ENCODE measurements around the gene QRICH2.

QRICH2 gene

DNA sequence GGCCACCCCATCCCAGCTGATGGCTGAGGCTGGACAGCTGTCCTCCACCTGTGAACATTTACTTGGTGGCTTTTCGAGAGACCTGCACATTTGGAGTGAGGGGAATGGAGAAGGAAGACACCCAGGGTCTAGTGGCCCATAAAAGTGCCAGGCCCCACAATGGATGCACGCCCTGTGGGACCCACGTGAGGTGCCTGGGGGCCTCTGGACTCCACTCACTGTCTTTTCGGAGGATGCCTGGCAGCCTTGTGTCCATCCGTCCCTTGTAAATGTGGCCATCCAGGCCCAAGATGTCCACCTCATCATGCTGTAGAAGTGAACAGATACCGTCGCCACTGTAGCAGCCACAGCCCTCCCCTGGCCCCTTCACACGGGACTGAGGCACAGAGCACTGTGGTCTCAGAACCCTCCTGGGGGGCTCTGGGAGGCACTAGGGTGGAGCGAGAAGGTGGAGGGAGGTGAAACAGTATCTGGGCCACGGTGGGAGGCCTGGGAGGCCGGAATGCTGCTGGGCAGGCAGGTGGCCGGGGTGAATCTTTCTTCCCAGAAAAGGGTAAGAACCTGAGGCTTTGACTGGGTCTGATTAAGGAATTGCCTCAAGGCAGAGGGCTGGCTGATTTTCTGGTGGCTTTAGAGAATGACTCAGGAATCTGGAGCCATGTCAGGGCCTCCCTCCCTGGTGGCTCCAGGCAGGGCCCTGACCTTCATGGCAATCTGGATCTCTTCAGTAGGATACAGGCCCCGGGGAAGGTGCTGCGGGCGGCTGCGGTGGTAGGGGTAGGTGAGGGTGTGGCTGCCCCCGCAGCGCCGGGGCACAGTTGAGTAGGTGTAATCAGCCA is 31.4 kb downstream of the QRICH2 start:
- DNase-seq = no peak

DNA sequence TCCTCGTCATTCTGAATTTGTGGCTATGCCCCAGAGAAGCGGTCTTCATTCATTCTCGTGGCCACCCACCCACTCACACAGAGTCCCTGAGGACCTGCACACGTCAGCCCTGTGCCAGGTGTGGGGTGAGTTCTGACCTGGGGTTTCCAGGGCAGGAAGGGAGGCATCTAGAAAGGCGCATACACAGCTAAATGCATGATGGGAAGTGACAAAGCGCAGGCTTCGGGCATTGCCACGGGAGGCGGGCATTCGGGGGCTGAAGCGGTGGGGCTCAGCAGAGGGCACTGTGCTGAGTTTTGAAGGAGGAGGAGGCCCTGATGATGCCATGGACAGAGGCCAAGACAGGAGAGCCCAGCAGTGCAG is 32.0 kb downstream of the QRICH2 start:
- DNase-seq = no peak

DNA sequence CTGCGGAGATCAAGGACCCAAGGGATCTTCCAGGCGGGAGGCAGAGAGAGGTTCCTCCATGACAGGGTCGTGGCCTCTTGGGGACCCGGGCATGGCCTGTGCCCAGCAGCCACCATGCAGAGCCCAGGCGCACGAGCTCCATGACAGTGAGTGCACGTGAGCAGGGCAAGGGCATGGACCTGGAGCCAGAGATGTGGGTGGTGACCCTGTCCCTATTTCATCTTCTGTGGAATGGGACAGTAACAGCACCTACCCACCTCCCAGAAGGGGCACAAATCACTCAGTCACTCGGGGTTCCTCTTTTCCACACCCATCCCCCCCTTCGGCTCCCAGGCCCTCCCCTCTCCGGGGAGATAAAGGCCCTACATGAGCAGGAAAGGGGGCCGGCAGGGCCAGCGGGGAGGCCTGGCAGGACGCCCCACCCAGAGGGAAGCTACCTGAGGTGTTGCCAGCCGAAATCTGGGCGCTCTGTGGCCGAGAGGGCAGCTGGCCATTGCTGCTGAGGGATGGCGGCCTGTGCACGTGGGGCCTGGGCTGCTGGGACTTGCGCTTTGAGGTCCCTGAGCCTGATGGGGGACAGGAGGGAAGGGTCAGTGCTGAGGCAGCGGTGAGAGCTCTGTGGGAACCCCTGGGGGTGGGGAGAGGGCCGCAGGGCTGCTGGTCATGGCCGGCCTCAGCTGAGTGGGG is 32.6 kb downstream of the QRICH2 start:
- no peak for DNase-seq

DNA sequence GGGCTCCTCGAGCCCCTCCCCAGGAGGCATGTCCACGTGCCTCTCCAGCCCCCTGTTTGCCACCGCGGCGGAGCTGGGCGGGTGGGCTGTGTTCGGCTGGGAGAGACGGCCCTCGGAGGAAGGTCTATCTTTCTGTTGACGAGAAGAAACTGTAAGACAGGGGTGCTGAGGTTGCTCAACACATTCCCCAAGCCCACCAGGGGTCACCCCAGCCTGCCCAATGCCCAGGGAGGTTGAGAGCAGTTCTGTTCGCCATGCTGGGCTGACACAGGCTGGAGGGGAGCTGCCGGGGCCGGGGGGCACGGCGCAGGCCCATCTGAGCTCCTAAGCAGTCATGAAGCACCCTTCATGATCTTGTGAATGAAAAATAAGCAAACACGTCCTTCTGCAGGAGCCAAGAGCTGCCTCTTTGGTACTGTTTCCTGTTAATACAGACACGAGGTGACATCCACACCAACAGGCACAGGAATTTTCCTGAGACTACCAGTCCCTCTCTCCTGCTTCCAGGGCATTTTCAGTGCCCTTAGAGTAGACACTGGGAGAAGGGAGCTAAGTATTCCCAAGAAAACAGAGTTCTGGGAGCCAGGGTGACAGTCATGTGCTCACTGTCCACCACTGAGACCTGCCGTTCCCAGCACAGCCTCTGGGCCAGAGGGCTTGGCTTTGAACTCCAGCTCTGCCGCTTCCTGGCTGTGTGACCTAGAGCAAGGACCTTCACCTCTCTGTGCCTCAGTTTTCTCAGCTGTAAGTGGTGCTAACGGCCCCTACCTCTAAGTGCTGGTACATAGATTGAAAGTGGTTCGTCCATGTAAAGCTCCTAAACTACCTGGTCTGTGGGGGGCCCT is 33.7 kb downstream of the QRICH2 start:
- DNase-seq = no peak

DNA sequence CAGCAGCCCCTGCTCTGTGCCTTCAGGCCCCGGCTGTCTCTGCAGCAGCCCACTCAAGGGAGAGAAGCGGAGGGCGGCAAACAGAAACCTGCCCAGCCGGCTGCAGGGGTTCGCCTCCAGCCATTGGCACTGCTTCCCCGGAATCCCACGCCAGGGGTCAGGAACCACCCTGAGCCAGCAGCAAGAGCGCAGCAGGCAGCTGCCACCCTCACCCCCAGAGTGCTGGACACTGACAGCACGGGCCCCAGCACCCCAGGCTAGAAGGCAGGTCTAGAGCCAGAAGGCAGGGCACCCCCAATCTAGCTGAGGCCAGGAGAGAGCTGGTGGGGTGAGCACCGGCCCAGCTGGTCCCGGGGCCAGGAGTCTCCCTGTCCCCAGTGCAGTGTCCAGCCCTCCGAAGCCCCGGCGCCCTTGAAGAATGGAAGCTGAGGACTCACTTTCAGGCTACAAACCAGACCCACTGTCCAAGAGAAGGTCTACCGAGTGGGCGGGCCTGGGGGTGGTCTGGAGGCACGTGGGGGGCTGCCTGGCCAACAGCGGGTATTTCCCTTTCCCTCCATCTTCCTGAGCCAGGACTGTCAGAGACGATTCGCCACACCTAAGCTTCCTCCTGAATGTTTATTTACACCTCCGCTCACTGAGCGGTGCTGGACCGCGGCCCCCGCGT is 34.5 kb downstream of the QRICH2 start:
- DNase-seq = no peak

DNA sequence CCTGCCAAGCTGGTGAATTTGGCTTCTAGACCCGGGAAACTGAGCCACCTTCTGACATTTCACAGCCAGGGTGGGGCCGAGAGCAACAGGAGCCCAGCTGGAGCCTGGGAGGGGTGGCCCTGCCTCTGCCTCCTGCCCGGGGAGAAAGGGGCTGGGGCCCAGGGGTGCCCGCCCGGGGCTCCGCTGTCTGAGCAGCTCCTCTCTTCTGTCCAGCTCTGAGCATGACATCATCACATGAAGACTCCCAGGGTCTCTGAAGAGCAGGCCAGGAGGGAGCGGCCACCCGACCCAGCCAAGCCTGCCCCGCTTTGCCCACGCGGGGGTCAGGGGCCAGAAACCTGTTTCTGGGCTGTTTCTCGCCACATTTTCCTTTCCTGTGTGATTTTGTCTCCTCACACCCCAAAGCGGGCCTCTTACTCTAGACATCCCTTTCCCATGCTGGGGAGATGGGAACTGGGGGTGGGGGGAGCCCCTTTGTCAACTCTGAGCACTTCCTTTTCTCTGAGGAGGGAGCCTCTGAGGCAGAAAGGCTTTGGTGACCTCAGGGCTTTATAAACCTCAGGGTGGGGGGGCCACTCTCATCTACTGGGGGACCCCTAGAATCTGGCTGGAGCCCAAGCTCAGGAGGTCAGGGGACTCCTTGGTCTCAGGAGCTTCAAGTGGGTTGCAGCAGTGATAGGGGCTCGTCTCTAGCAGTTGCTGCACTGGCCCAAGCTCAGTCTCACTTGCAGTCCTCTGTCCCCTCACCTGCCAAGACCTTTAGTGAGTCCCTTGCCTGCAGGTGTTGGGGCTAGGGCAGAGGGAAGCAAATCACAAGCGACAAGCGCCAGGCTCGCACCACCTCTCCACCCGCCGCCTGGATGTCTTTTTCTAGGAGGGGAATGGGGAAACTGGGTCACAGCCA is 35.3 kb downstream of the QRICH2 start:
- DNase-seq = peak; percentile 80 to 85

DNA sequence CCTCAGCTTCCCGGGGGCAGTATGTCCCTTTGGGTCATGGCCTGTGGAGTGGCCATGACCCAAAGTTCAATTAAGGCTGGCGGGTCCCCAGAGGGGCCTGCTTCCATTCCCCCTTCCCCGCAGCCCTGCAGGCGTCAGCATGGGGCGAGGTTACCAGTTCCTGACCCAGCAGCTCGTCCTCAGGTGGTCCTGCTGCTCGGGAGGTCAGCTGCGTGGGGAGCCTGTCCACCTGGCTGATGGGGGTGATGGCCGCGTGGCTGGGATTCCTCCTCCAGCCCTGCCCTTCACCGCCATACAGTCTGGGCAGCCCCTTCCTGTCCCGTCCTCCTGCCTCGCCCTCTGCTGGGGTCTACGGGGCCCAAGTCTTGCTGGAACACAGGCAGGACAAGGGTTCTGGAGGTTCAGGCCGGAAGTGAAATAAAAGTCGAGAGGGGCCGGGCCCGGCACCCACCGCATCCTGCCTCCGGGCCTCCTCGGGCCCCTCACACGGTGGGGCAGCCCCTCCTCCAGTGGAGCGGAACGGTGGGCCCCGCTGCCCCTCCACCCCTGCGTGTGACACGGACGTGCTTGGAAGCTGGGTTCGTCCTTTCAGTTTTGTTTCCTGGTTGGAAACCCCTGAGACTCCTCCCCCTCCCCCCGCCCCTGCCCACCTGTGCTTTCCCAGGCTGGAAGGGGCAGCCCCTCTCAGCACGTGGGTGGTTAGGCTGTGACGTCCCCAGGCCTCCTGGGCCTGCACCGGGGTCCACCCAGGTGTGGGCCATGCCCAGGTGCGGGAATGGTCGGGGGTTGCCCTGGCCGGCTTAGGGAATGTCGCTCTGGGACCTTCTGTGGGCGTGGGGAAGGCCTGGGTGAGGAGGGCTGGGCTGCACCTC is 36.2 kb downstream of the QRICH2 start:
- peak; percentile 89 to 93 for DNase-seq

DNA sequence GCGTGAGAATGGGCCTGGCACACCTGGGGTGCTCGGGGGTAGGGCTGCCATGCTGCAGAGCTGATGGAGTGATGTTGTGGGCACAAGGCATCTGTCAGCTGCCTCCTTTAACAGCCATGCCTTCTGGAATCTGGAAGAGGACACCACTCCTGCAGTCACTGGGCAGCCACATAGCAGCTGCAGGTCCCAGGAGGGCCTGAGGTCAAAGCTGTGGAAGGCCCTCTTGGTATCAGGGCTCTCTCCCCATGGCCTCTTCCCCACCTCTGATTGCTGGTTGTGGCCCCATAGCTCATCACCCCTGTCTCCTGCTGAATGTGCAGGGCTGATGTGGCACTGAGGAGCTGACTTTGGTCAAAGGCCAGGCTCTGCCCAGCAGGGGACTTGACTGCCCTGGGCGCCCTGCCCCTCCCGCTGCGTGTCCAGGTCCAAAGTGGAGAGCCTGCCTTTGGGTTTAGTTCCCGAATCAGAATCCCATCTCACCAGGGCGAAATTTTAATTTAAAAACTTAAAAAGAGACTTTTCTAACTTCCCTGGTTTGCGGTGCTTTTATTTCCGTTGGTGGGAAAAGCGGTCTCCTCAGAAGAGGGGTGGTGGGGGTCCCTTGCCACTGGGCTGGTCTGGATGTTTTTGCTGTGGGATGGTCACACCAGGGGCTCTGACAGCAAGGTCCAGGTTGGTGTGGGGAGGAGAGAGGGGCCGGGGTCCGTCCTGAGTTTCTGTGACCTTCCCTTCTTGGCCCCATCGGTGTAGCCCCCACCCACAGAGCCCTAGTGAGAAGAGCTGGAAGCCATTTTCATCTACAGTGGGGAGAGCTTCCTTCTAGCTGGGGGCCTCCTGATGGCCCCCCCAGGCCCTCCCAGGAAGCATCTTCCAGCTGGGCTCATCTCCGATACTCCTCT is 37.1 kb downstream of the QRICH2 start:
- peak; percentile 32 to 50 for DNase-seq

DNA sequence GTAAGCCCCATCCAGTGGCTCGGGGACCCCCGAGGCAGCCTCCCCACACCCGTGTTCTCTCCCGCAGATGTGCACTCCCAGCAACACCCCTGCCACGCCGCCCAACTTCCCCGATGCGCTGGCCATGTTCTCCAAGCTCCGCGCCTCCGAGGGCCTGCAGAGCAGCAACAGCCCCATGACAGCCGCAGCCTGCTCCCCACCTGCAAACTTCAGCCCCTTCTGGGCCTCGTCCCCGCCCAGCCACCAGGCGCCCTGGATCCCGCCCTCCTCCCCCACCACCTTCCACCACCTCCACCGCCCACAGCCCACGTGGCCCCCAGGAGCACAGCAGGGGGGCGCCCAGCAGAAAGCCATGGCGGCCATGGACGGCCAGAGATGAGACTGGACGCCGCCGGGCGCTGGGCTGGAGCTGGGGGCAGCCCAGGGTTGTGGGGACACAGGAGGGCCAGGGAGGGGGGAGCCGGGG is 37.9 kb downstream of the QRICH2 start:
- peak in 1 of 2 experiments; percentile 38 for DNase-seq

DNA sequence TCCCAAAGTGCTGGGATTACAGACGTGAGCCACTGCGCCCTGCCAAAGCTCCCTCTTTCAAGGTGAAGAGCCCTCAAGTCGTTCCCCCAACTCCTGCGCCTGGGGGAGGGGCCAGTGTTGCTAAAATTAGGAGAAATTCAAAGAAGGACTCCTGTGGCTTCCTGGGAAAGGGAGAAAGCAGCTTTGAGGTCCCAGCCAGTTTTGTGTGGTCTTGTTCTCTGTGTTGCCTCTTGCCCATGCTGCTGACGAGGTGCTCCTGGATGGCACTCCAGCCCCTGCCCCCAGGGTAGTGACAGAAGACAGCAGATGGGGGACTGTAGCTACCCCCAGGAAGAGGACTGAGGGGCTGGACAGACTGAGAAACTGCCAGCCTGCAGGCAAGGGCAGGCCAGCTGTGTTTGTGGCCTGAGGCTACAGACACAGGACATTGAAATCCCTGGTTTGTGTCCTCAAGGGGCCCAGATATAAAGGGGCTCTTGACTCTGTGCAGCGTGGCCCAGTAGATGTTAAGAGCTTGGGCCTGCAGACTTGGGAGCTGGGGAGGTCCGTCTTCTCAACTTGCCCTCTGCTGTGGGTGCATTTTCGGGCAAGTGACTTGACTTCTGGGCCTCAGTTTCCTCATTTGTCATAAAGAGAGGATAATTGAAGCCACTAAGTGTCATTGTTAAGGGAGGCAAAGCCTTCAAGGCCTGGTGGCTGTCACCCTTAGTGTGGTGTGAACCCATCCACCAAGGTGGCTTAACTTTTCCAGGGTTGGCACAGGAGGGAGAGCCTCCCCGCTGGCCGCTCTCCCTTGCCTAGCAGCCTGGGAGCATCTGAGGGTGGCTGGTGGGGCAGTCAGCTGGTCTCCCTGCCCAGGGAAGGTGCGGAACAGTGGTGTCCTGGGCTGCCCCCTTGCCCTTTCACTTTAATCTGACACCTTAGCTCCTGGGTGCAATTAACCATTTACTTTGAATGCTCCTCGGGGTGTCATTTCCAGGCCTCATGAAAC is 38.8 kb downstream of the QRICH2 start:
- peak in 1 of 2 experiments; percentile 49 for DNase-seq

DNA sequence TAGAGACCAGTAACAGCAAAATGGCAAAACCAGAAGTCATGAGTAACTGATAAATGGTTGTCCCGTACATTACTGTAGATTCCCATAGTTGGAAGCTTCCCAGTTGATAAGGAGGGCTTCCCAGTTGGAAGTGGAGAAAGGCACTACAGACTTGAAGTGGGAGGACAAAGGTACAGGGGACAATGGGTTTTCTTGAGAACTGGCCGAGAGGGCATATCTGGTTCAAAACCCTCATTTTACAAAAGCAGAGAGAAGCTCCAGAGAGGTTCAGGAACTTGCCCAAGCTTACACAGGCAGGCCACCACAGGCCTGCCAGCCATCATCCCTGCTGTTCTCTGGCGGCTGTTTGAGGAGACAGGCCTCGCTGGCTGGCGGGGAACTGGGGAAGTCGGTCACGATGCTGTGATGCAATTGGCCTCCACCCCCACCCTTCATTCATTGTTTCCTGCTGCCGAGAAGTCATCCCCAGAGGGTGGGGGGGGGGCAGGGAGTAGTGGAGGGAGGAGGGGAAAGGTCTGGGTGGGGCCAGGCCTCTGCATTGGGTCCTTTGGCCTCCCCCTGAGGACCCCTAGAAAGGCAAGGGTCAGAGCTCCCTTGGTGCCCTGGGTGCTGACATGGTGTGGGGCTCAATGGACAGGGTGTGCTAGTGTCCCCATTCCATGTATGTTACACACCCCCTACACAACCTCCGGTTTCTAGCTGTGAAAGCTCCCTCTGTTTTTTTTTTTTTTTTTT is 39.9 kb downstream of the QRICH2 start:
- peak; percentile 84 to 88 for DNase-seq

DNA sequence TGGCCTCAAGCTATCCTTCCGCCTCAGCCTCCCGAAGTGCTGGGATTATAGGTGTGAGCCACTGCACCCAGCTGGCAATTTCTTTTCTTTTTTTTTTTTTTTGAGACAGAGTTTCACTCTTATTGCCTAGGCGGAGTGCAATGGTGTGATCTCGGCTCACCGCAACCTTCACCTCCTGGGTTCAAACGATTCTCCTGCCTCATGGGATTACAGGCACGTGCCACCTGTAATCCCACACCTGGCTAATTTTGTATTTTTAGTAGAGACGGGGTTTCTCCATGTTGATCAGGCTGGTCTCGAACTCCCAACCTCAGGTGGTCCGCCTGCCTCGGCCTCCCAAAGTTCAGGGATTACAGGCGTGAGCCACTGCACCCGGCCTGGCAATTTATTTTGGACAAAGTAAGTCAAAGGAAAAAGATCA is 40.5 kb downstream of the QRICH2 start:
- peak in 1 of 2 experiments; percentile 46 for DNase-seq

DNA sequence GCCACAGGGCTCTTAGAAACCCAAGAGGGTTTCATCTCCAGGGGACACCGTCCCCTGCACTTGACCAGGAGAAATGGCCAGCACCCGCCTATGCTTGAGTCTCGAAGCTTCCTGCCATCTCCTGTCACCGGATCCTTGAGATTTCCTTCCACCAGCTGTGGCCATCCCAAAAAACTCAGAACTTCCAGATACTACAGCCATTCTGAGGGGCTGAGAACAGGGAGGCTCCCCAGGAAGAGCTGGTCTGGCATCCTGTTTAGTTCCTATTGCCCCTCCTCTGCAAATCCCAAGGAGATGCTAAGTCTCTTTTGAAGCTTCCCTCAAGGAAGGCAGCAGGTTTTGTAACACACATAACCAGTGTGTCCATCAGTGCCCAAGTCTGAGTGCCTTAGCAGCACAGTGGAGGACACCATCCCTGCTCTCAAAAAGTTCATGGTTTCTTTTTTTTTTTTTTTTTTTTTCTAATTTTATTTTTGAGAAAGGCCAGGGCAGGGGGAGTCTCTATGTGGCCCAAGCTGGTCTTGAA is 41.0 kb downstream of the QRICH2 start:
- DNase-seq = no peak

DNA sequence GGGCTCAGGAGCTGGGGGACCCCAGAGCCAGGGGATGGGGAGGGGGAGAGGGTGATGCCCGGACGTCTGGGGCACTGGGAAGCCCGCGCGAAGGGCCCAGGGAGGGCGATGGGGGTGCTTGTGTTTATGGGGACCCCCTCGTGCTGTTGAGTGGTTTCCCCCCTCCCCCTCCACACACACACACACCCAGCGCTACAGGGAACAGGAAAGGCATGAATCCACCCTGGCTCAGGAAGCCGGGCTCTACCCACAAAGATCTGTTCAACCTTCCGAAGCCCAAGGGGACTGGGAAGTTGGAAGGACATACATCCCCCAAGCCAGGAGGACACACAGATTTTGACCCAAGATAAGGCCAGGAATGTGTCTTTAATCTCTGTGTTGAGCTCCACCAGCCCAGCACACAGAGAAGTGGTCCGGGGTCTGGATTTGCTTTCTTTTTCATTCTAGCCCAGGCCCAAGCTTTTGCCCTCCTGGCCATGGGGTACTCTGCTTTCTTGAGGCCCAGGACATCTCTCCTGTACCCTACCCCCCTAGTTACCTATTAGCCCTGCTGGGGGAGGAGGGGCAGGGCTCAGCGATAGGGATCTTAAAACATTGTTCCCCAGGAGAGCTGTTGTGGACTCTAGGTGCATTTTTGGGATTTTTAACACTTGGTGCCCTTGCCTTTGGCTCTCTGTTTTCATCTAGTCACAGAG is 41.7 kb downstream of the QRICH2 start:
- peak in 1 of 2 experiments; percentile 37 for DNase-seq

DNA sequence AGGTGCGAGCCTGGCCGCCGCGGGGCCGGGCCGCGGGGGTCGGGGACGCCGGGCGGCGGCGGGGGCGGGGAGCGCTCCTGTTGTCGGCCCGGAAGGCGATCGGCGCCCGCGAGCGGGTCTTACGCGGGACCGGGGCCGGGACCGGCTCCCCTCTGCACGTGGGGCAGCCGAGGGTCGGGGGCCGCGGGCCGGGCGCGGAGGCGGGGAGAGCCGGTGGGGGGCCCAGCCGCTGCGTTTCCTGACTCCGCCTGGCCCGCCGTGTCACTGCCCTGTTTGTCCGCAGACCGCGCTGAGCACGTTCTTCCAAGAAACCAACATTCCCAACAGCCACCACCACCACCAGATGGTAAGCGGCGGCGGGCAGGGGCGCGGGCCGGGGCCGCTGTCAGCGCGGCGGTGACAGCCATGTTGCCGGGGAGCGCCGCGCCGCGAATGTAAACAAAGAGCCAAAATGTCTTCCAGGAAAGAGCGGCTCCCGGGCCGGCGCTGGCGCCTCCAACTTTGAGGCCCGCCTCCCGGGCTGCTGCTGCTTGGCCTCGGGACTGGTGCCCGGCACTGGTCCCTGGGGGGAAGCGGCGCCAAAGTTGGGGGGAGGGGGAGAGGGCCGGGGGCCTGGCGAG is 42.3 kb downstream of the QRICH2 start:
- DNase-seq = peak in 1 of 2 experiments; percentile 60
